Measurements from ENCODE around the gene PPP1R26. TPM values are rescaled to one million over a fixed set of nuclear protein-coding genes. Genes with fewer than 3 reads are reported as not detected.
"Not testable (repeated sequence)": the region's sequence is repeated elsewhere in the genome, so short reads cannot be mapped to it uniquely, and the experiment has no call there.

The PPP1R26 gene
- total RNA-seq, 4 donors from 2014 or later, result 10.0 to 31.1 (median 18.2) TPM

- Histone ChIP-seq H3K27me3 (peaks cover 0 to 58% (median 4%) of the 10 kb centered on the region in 4 donors), H3K4me1 (no peaks in the 10 kb centered on the region), H3K9me3 (no peaks in the 10 kb centered on the region), H3K27ac (replicated peaks in 1 of 4) (no peak overlapping the region), H3K36me3 (no peaks in the 10 kb centered on the region), H3K4me3 (no peak overlapping the region)
- intact Hi-C loops (cut with DNase I), result no loop called here
- WGBS, result 63% methylated on average over 12 of the region's 12 CpGs
- TF ChIP-seq POLR2AphosphoS5 (IDR thresholded peaks at IDR 0.05) (no peak), EP300 (IDR thresholded peaks at IDR 0.05) (no peak), POLR2A (IDR thresholded peaks at IDR 0.05; ENCODE audit: low read depth) (no peak), CTCF (IDR thresholded peaks at IDR 0.05) (no peak)
- DNase-seq (ENCODE audit: extremely low spot score), result no peak
Measured at GRCh38 chr9:135447126-135447525, 32.5 kb upstream of the PPP1R26 start.

GRCh38 chr9:135448663-135449100, 30.9 kb upstream of the PPP1R26 start:
- no peak overlapping the region for H3K4me3 ChIP-seq
- 55% methylated on average over 11 of the region's 11 CpGs for WGBS
- TF ChIP-seq POLR2A (IDR thresholded peaks at IDR 0.05; ENCODE audit: low read depth) (no peak), POLR2AphosphoS5 (IDR thresholded peaks at IDR 0.05) (no peak), EP300 (IDR thresholded peaks at IDR 0.05) (no peak), CTCF (IDR thresholded peaks at IDR 0.05) (no peak)
- no peak for DNase-seq (ENCODE audit: extremely low spot score)
- intact Hi-C loops (cut with DNase I), result no loop called here
- no peaks in the 10 kb centered on the region for H3K36me3 ChIP-seq
- H3K27ac ChIP-seq (replicated peaks in 1 of 4), result no peak overlapping the region
- H3K4me1 ChIP-seq, result no peaks in the 10 kb centered on the region
- peaks cover 0 to 3% (median under 1%) of the 10 kb centered on the region in 4 donors for H3K9me3 ChIP-seq
- peaks cover 0 to 43% (median 4%) of the 10 kb centered on the region in 4 donors for H3K27me3 ChIP-seq

GRCh38 chr9:135449532-135449931, 30.1 kb upstream of the PPP1R26 start:
- H3K36me3 ChIP-seq; intact Hi-C loops (cut with DNase I); H3K27ac ChIP-seq (replicated peaks in 1 of 4); H3K4me3 ChIP-seq; H3K9me3 ChIP-seq; H3K4me1 ChIP-seq; DNase-seq (ENCODE audit: extremely low spot score): not testable (repeated sequence)
- H3K27me3 ChIP-seq, result peaks cover 0 to 39% (median 0%) of the 10 kb centered on the region in 4 donors
- WGBS, result 72% methylated on average over 6 of the region's 11 CpGs

GRCh38 chr9:135450956-135451355, 28.6 kb upstream of the PPP1R26 start:
- H3K36me3 ChIP-seq, result no peaks in the 10 kb centered on the region
- peaks cover 0 to 15% (median 9%) of the 10 kb centered on the region in 4 donors for H3K9me3 ChIP-seq
- no peaks in the 10 kb centered on the region for H3K4me1 ChIP-seq
- DNase-seq (ENCODE audit: extremely low spot score), result no peak
- TF ChIP-seq EP300 (IDR thresholded peaks at IDR 0.05) (no peak), CTCF (IDR thresholded peaks at IDR 0.05) (no peak), POLR2AphosphoS5 (IDR thresholded peaks at IDR 0.05) (no peak), POLR2A (IDR thresholded peaks at IDR 0.05; ENCODE audit: low read depth) (no peak)
- no peak overlapping the region for H3K27ac ChIP-seq (replicated peaks in 1 of 4)
- intact Hi-C loops (cut with DNase I), result no loop called here
- H3K27me3 ChIP-seq, result peaks cover 0 to 36% (median 0%) of the 10 kb centered on the region in 4 donors
- whole genome bisulfite sequencing, result 92% methylated on average over 10 of the region's 10 CpGs
- no peak overlapping the region for H3K4me3 ChIP-seq

GRCh38 chr9:135451909-135452308, 27.7 kb upstream of the PPP1R26 start:
- H3K27ac ChIP-seq (replicated peaks in 1 of 4); H3K4me3 ChIP-seq; intact Hi-C loops (cut with DNase I); H3K36me3 ChIP-seq; DNase-seq (ENCODE audit: extremely low spot score); H3K4me1 ChIP-seq: not testable (repeated sequence)
- Histone ChIP-seq H3K27me3 (peaks cover 0 to 44% (median 0%) of the 10 kb centered on the region in 4 donors), H3K9me3 (peaks cover 0 to 15% (median 9%) of the 10 kb centered on the region in 4 donors)
- 64% methylated on average over 7 of the region's 7 CpGs for WGBS

GRCh38 chr9:135454737-135455136, 24.8 kb upstream of the PPP1R26 start:
- intact Hi-C loops (cut with DNase I), result no loop called here
- no peak overlapping the region for H3K27ac ChIP-seq (replicated peaks in 1 of 4)
- DNase-seq (ENCODE audit: extremely low spot score), result no peak
- TF ChIP-seq CTCF (IDR thresholded peaks at IDR 0.05) (no peak), EP300 (IDR thresholded peaks at IDR 0.05) (no peak), POLR2AphosphoS5 (IDR thresholded peaks at IDR 0.05) (no peak), POLR2A (IDR thresholded peaks at IDR 0.05; ENCODE audit: low read depth) (no peak)
- H3K9me3 ChIP-seq, result peaks cover 0 to 15% (median 9%) of the 10 kb centered on the region in 4 donors
- peaks cover 0 to 41% (median 0%) of the 10 kb centered on the region in 4 donors for H3K27me3 ChIP-seq
- no peaks in the 10 kb centered on the region for H3K36me3 ChIP-seq
- H3K4me1 ChIP-seq, result no peaks in the 10 kb centered on the region
- no peak overlapping the region for H3K4me3 ChIP-seq
- 94% methylated on average over 5 of the region's 5 CpGs for WGBS

Data from esophagus muscularis mucosa (tissue), 4 donors.